GM21381 (cell line): Measurements from ENCODE around the gene TASOR.

Experiments
- ATAC-seq: cut with Tn5 transposase; IDR thresholded peaks from one replicate; pipeline ENCODE4 v1.9.1; 2021; ENCODE audit warnings: mild to moderate bottlenecking, moderate library complexity; ENCODE audit not compliant: unreplicated experiment

The TASOR gene

GRCh38 chr3:56682462-56683121 lies 473 bp downstream of the TASOR start:
- ATAC-seq = peak; percentile 63

- ATAC-seq = no peak
Measured at GRCh38 chr3:56681984-56682461, 1.0 kb downstream of the TASOR start.

- no peak for ATAC-seq
Measured at GRCh38 chr3:56680054-56680580, 2.9 kb downstream of the TASOR start.

GRCh38 chr3:56677286-56677685 lies 5.8 kb downstream of the TASOR start:
- ATAC-seq = peak; percentile 70

DNA sequence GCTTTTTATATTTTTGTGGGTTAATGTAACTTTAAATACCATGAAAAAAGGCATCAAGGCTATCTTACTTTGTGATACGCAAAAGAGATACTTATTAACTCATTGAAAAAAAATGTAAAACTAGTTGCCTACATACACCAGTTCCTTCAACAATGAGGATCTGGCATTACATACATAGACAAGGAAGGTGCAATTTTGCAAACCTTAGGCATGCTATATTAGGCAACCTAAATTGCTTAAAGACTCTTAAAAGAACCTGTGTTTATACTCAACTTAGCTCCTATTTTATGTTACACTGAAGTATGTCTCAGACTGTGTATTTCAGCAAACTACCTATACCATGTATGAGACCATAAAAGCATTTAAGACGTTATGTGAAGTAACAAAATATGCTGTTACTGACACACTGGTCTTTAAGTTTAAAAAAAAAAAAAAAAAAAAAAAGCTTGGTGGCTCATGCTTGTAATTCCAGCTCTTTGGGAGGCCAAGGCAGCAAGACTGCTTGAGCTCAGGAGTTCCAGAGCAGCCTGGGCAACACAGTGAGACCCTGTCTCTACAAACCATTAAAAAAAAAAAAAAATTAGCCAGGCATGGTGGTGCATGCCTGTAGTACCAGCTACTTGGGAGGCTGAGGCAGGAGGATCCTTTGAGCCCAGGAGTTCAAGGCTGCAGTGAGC lies 9.1 kb downstream of the TASOR start:
- ATAC-seq = no peak

DNA sequence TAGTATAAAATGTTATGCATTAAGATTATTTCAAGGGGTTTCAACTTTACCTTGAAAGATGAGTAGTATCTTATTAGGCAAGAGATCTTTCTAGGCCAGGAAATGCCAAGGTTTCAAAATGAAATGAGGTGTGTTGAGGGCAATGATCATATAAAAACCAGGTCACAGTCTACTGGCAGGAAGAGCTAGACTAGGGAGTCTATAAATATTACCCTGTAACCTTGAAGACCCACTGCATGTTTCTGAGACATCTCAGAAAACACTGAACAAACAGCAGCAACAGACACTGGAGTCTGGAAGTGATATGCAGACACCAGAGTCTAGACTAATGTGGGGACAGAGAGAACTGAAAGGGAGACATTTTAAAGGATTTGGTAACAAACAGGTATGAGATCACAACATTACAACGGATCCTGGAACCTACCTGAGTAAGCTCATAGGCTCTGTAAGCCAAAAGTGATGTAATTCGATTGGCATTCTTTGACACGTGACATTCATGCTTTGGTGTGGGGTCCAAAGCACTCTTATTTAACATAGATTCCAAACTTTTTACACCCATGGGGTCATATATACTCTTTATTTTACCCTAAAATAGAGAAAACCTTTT lies 15.0 kb downstream of the TASOR start:
- ATAC-seq = no peak

- no peak for ATAC-seq
Measured at GRCh38 chr3:56664823-56665222, 18.2 kb downstream of the TASOR start.

GRCh38 chr3:56655709-56656108 lies 27.4 kb downstream of the TASOR start:
- ATAC-seq = no peak

DNA sequence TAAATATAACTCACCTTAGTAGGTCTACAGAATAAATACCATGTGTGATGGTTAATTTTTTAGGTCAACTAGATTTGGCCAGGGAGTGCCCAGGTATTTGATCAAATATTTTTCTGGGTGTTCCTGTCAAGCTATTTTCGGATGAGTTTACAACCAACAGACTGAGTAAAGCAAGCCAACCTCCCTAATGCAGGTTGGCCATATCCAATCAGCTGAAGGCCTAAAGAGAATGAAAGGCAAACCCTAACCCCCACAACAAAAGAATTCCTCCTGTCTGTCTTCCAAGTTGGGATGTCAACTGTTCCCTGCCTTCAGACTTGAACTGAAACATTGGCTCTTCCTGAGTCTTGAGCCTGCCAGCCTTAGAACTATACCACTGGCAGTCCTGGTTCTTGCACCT lies 28.6 kb downstream of the TASOR start:
- ATAC-seq = no peak

GRCh38 chr3:56645407-56645806 lies 37.7 kb downstream of the TASOR start:
- ATAC-seq = no peak

DNA sequence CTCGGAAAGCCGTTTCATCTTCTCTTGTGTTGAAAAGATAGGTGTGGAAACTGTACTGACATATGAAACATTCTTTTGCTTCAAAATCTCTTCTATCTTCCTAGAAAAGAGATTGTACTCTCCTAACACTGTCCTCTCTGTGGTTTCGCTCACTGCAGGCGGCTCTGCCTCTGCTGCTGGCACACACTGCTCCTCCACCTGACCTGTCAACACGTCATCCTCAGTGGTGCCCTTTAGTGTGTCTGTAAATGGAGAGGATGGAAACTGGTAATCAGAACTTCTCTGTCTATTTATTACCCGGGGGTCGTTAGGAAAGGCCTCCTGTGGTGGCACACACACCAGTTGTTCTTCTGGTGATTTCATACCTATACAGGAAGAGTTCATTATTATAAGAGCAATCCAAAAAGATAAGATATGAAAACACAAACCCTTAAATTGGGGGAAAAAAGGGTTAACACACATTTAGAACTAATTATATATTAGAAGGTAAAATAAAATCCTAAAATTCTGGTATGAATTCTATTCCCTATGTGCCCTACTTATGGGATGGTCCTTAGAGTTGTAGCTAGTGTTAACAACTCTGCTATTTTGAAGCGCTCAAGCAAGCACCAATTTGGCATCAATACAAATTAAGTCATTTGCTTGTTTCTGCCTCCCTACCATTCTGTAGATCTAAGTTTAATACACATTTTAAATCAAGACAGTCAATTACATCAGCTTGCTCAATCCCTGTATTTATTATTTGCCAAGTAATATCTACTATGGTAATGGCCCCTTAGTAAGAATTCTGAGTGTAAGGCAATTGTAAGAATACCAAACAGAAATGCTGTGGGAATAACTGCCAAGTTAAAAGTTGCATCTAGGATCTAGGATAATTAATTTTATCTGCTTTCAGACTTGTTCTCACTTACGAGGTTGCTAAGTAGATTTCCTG lies 49.2 kb downstream of the TASOR start:
- ATAC-seq = no peak
